ENCODE measurements around the gene PLK1. TPM values are rescaled to one million over a fixed set of nuclear protein-coding genes. Genes with fewer than 3 reads are reported as not detected.

Gene PLK1
- polyA plus RNA-seq, 1 donor, result 10.2 TPM

DNA sequence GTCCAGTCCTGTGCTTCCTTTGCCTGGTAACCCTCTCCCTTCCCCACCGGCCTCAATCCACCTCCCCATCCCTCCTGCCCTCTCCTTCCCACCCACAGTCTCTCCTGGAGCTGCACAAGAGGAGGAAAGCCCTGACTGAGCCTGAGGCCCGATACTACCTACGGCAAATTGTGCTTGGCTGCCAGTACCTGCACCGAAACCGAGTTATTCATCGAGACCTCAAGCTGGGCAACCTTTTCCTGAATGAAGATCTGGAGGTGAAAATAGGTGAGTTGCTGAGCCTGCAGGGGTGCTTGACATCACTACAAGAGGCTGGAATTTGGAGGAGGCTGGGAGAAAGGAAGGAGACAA lies 1.3 kb downstream of the PLK1 start:
- no peak for DNase-seq (ENCODE audit: low read depth)

DNA sequence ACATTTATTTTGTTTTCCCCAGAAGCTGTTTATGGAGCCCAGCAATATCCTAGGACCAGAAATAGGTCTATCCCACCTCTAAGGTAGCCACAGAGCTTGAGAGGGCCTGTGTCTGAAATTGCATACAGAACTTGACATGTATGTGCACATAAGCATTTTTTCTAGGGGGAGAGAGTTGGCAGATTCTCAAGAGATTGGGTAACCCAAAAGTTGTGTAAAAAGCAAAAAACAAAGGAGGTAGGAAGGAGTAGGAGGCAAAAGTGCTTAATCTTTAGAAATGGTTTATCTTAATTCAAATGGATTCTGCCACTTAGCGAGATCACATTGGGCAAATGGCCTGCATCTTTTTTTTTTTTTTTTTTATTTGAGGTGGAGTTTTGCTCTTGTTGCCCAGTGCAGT lies 3.5 kb downstream of the PLK1 start:
- no peak for DNase-seq (ENCODE audit: low read depth)

DNA sequence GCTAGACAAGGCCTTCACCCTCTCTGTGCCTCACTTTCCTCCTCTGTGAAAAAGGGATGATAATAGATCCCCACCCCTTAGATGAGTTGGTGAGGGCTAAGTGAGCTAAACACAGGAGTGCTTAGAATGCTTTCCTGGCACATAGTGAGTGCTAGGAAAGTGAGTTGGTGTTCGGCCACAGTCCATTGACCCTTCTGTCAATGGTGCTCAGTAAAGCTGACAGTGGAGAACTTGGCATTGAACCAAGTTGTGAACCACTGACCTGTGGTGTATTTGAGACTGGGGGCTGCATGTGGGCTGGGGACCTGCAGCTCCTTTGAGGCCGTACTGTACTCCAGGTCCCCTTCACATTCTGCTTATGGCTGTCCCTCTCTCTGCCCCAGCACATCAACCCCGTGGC lies 4.8 kb downstream of the PLK1 start:
- DNase-seq (ENCODE audit: low read depth), result no peak

DNA sequence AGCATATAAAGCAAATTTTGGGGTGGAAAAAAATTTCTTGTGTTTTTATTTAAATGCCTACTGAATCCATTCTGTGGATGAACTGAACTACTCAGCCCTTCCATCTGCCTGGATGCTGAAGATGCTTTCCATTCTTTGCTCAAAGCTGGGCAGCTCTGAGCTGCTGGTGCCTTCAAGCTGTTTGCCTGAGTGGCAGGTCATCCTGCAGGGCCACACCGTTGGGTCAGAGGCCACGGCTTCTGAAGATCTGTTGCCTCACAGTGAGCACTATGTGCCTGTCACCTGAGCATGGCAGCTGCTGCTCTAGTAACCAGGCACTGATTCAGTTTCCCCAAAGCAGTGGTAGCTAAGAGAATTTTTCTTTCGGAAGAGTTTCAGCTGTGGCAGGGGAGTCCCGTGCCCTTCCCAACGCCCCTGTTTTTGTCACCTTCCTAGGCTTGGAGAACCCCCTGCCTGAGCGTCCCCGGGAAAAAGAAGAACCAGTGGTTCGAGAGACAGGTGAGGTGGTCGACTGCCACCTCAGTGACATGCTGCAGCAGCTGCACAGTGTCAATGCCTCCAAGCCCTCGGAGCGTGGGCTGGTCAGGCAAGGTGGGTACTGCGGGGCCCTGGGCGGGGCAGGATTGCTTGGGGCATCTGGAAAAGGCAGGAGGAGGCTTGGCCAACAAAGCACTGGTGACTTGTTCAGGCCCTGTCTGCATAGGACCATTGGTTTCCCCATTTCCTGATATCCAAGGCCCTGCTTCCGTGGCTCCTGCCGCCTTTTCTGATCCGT lies 8.5 kb downstream of the PLK1 start:
- no peak for DNase-seq (ENCODE audit: low read depth)

DNA sequence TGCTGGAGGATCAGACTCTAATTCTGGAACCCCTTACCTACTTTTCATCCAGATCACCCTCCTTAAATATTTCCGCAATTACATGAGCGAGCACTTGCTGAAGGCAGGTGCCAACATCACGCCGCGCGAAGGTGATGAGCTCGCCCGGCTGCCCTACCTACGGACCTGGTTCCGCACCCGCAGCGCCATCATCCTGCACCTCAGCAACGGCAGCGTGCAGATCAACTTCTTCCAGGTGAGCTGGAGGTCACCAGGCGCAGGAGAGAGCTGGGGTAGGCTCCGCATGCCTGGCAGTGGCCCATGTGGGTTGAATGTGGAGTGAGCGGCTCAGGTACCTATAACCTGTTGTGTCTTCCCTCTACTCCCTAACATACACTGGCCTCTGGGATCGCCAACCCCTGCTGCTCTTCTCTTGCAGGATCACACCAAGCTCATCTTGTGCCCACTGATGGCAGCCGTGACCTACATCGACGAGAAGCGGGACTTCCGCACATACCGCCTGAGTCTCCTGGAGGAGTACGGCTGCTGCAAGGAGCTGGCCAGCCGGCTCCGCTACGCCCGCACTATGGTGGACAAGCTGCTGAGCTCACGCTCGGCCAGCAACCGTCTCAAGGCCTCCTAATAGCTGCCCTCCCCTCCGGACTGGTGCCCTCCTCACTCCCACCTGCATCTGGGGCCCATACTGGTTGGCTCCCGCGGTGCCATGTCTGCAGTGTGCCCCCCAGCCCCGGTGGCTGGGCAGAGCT lies 10.9 kb downstream of the PLK1 start:
- DNase-seq (ENCODE audit: low read depth), result no peak

DNA sequence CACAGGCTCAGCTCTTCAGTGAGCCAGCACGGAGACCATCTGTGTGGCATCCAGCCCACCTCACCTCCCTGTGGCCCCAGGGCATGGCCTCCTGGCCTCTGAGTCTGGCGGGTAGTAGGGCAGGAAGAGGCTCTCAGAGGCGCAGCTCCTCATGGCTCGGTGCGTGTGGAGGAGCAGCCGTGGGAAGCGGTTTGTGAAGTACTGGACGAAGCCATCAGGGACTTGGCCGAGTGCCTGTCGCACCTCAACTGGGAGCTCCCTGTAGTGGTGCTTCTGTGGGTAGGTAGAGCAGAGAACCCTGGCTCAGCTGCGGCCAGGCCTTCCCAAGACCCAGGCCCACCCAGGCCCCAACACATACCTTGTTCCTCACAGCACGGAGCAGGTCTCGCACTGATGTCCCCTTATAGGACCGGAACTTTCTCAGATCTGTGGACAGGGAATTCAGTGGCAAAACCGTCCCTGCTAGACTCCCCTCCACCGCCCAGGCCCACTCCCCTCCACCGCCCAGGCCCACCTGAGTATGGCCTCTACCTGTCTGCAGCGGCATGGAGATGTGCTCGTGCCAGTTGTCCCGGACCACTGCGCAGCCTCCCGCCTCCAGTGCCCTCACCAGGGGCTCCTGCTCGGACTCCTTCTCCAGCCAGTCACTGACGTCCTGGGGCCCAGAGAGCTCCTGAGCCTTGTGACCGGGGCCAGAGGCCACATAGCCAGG lies 12.2 kb downstream of the PLK1 start:
- no peak for DNase-seq (ENCODE audit: low read depth)

DNA sequence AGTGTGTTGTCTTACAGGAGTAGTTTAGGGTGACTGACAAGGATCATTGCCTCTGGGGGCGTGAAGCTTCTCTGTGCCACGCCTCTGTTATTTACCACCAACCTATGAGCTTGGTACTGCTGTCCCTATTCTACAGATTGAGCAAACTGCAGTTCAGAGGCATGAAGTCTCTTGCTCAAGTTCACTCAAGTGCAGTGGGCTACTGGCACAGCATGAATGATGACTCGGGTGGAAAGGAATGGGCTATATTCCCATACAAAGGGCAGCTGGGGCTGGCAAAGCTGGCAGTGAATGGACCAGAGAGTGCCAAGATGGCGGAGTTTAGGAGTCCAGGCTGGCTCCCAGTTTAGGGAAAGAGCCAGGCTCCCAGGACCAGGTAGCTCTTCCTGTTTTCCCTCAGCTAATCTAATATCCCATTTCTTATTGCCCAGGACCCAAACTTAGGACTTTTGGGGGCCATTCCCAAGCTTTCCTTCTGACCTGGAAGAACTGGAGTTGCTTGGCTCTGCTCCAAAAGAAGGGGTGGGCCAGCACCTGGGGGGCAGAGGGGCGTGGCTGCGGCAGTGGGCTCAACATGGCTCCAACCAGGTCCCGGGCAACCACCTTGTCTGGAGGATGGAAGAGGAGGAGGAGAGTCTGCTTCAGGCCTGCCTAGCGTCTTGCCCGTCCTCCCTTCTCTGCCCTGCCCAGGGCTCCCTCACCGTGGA lies 12.9 kb downstream of the PLK1 start:
- no peak for DNase-seq (ENCODE audit: low read depth)

DNA sequence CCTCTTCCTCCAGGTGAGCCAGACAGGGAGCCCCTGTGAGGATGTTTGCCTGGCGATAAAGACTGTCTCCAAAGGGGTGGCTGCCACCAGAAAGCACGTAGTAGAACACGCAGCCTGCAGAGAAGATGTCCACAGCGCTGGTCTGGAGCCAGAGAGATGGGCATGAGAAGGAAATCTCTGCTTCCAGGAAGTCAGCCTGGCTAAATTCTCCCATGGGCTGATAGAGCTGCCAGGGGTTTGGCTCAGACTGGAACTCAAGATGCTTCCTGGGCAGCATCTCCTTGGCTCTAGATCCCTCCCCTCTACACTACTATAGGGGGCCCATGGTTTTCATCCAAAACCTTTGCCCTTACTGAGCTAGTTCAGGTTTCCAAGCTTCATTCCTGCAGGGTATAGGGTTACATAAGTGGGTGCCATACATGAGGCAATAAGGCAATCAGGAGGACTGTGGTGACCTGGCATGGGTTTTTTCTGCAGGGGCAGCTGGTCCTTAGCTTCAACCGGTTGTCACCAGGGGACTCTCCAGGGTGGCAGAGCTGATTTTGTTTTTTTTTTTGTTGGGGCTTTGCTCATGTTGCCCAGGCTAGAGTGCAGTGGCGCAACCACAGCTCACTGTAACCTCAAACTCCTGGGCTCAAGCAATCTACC lies 13.6 kb downstream of the PLK1 start:
- DNase-seq (ENCODE audit: low read depth), result no peak

DNA sequence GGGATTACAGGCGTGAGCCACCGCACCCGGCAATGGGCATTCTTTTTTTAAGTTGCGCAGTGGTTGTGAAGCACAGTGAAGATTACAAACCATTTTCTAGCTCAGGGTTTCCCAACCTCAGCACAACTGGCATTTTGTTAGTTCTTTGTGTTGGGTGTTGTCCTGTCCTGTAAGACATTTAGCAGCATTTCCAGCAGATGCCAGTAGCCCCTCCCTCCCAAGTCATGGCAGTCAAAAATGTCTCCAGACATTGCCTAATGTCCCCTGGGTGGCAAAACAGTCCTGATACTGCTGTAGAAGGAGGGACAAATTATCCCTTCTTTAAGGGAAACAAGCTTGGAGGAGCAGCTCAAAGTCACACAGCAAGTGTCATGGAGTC lies 15.6 kb downstream of the PLK1 start:
- no peak for DNase-seq (ENCODE audit: low read depth)

DNA sequence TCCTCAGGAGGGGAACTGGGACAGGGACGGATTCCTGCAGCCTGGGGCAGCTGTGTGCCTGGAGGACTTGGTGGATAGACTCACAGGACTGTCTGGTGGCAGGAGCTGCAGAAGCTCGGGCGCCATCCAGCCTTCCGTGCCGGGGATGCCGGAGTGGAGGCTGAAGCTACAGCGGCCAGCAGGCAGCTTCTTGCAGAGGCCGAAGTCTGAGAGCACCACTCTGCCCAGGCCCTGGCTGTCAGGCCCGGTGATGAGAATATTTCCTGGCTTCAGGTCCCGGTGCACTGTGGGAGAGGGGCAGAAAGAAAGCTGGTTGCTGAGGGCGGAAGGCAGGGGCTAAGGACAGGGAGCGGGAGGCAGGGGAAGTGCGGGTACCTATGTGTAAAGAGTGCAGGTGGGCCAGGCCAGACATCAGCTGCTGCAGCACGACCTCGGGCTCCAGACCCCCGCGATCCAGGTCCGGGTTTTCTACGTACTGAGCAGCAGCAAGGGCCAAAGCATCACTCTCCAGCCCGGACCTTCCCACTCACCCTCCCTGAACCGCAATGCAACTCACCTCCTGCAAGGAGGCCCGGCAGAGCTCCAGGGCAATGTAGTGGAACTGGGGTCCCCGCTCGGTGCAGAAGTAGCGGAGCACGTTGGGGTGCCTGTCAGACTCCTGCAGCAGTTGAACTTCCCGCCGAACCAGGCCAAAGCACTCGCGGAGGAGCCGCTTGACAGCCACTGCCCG lies 16.1 kb downstream of the PLK1 start:
- no peak for DNase-seq (ENCODE audit: low read depth)

DNA sequence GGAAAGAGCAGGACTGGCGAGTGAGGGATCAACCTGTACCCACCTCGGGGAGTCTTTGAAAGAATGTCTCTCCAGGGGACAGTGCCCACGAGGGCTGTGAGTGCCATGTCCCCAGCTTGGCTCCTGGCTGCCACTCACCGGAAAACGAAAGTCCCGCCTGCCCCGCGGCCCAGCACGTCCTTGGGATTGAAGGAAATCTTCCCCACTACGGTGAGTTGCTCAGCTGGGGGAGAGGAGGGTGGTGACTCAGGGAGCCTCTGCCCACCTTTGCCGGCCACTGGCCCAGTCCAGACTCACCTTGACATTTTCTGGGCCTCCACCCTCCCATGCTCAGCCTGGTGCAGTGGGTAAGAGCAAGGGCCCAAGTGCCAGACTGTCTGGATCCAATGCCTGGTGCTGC lies 17.1 kb downstream of the PLK1 start:
- no peak for DNase-seq (ENCODE audit: low read depth)

DNA sequence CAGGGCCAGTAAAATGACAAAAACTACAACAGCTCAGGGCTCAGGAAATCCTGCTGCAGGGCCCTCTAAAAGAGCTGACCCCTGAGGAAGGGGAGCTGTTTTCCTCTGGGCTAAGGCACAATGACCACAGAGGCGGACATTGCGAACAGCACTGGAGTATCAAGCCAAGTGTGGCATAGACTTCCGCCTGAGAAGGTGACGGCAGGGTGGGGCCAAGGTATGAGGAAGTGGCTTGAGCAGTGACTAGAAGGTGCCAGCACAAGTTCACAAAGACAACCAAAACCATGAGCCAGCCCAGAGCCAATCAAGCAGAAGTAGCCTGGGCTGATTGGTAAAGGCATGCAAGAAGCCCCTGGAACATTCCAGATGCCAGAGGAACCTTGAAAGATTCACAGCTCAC lies 20.4 kb downstream of the PLK1 start:
- DNase-seq (ENCODE audit: low read depth), result no peak

DNA sequence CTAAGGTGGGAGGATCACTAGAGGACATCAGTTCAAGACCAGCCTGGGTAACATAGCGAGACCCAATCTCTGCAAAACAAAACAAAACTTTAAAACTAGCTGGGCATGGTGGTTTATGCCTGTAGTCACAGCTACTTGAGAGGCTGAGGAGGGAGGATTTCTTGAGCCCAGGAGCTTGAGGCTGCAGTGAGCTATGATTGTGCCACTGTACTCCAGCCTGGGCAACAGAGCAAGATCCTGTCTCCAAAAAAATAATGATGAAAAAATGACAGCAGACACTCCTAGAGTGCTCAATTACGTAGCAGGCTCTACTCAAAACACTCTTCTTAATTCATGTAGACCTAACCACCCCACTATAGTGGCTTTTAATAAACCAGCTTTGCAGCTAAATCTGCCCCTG lies 21.4 kb downstream of the PLK1 start:
- DNase-seq (ENCODE audit: low read depth), result no peak

DNA sequence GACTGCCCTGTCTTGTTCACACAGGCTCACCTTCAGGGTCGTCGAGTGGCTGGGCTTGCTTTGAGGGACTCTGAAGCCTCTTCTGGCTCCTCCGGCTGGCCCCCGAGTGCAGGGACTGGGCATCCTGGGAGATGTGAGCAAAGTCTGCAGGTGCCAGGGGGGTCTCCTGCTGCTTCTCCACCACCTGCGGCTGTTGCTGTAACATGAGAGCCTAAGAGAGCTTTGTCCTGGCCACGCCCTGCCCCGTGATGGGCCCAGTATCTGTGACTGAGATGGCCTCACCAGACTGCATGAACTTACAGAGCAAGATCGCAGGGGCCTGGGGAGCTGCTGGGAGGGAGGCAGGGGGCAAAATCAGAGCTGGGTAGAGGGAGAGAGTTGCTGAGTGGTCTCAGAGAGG lies 21.8 kb downstream of the PLK1 start:
- no peak for DNase-seq (ENCODE audit: low read depth)

DNA sequence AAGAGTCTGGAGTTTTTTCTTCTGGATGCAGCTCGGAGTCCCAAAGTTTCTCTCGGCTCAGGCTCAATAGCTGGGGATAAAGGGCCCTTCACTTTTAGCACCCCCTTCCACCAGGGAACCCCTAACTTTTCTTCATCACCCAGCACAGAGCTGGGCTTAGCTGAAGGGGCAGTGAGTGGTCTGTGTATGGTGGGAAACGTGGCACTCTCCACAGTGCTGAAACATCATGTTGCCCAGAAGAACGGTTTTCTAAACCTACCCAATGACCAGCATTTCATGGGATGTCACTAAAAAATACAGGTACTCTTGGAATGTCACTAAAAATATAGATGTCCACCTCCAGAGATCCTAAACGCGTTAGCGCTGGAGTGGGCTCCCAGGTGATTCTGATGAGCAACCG lies 22.4 kb downstream of the PLK1 start:
- no peak for DNase-seq (ENCODE audit: low read depth)

DNA sequence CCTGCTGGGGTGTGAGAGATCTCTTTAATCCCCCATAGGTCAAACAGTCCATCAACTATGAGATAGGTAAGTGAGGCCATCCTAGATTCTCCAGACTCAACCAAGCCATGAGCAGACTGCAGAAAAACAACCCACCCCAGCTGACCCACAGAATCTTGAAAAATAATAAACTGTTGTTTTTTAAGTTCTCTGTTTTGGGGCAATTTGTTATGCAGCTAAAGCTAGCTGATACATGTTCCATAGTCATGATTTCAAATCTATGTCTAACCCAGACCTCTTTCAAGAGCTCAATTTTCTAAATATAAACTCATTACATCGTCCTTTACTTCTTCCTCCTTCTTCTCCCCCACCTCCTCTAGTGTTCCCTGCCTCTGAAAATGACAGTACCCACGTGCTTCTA lies 24.3 kb downstream of the PLK1 start:
- DNase-seq (ENCODE audit: low read depth), result no peak

DNA sequence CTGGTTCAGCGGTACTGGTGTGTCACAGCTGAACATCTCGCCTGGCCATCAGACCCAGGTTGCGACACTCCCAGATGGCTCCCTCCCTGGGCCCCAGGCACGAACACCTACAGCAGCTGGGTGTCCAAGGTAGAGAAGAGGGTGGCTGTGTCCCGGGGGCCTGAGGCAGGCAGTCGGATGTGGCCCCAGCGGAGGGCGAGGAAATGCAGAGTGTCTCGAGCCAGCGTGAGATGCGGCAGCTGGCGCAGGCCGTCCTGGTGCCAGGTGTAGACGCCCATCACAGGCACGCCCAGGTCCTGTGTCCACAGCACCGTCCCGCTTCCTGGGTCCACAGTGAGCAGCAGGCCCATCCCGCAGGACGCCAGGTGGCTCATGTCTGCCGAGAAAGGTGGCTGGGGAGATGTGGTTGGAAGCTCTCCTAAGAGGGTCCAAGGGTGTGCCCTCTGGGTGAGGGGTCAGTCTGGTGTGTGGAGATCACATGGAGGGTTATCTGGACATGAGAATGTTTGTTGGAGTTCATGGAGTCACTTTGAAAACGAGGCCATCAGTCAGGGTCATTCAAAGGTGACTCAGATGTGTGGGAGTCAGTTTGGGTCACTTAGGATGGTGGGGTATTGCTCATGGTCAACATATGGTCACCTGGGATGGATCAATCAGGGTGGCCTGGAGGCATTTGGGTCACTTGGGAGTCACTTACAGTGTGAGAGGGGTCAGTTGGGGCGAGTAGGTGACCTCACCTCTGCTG lies 26.3 kb downstream of the PLK1 start:
- DNase-seq (ENCODE audit: low read depth), result no peak

DNA sequence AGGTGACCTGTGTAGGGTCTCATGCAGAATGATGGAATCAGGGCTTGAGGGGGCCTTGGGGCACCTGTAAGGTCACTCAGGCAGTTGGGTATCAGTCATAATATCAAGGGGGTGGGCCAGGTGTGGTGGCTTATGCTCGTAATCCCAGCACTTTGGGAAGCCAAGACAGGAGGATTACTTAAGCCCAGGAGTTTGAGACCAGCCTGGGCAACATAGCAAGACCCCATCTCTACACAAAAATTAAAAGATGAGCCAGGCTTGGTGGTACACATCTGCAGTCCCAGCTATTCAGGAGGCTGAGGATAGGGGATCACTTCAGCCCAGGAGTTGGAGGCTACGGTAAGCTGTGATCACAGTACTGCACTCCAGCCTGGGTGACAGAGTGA lies 26.8 kb downstream of the PLK1 start:
- no peak for DNase-seq (ENCODE audit: low read depth)

DNA sequence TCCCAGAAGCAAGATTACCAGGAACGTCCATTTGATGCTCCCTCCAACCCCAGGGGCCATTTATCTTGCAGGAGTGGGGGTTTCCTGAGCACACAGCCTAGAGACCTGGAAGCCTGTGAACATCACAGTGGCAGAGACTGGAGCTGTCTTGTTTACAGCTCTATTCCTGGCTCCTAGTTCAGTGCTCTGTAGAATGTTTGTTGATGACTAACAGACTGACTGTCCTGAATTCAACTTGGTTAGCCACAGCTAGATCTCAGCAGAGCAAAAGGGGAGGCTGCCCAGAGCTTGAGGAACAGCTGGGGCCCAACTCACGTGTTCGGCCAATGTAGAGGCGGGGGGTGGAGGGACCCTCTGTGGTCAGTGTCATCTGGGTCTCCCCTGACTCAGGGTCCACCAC lies 27.8 kb downstream of the PLK1 start:
- DNase-seq (ENCODE audit: low read depth), result no peak

DNA sequence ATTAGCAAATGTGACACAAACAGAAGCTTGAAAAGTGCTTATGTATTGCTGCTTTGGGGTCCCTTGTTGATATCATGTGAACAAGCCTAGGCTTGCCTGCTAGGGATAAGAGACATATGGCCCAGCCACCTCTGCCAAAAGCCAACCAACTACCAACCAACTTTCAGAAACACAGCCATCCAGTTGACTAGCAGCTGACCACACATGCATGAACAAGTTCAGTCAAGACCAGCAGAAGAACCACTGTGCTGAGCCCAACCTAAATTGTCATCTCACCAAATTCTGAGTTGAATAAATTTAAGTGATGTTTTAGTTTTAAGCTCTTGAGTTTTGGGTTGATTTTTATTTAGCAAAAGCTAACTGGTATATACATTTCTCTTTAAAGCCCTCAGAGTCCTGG lies 30.8 kb downstream of the PLK1 start:
- DNase-seq (ENCODE audit: low read depth), result no peak

DNA sequence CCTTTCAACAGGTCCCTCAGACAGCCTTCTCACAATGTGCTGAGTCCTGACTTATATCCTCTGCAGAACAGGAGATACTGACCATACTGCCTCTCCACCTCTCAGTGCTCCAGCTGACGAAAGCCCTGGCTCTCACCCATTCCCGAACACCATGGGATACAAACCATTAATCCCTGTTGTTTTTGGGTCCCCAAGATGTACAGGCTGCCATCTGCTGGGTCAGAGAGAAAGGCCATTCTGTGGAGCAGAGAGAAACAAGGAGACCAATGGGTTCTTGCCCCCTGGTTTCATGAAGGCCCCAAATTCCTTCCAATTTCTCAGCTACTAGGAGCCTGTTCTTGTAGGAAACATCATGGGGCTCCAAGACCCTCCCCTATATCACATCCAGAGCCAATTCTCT lies 31.3 kb downstream of the PLK1 start:
- DNase-seq (ENCODE audit: low read depth), result no peak
